ENCODE measurements around the gene SAXO1.

DNA sequence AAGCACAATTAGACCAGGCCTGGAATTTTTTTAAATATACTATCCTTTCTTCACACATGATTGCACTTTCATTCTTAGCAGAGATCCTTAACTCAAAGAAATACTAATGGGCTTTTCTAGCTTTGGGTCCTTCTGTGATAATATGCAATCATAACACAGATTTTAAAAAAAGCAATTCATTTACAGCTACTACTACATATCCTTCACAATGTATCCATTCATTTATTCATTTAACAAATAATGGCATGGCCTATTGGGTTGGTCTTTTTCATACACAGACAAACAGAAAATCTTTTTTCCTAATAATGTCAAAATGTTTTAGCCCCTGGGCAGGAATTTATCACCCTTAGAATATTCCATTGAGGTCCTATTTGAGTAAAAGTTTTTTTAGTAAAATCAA lies 47.0 kb downstream of the SAXO1 start:
- no peak for TF ChIP-seq EP300 (IDR thresholded peaks at IDR 0.05)
- no peak for TF ChIP-seq CTCF (IDR thresholded peaks at IDR 0.05)

All from suprapubic skin (tissue), 3 donors.